ENCODE results near the gene PAXX.

GRCh38 chr9:137032858-137033257 lies 40.6 kb downstream of the PAXX start:
- TF ChIP-seq POLR2A (IDR thresholded peaks at IDR 0.05; ENCODE audit: low read length), result no peak
- no peak for TF ChIP-seq GATA1 (IDR thresholded peaks at IDR 0.05; ENCODE audit: low read depth, low read length)
